ENCODE results near the gene SEMA3C.
"Not testable (repeated sequence)": the region's sequence is repeated elsewhere in the genome, so short reads cannot be mapped to it uniquely, and the experiment has no call there.

SEMA3C gene

GRCh38 chr7:80918909-80919721 lies at the start of gene SEMA3C:
TSS of gene SEMA3C (minus strand) at chr7:80919051. CDS start at chr7:80916781, 2,270 bp downstream.
- DNase-seq, result peak; percentile 3

- no peak for DNase-seq
Observed at GRCh38 chr7:80968606-80969005, 49.8 kb upstream of the SEMA3C start.

DNA sequence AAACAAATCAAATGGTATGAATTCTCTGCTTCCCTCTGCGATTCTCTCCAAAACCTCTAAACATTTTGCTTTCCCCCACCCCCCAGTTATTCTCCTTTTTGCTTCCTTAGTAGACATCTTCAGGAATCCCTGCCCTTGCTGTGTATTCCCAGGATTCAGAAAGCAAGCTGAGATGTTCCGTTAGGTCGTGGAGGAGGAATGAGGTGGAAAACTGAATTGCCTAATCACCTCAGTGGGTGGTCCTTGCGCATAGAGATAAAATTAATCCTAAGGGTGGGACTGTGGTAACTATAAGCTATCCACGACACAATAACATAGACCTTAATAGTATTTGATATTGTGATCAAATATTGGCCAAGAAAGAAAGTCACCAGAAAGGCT lies 49.1 kb upstream of the SEMA3C start:
- no peak for DNase-seq

- DNase-seq, result no peak
Observed at GRCh38 chr7:80967071-80967916, 48.4 kb upstream of the SEMA3C start.

GRCh38 chr7:80960244-80960795 lies 41.5 kb upstream of the SEMA3C start:
- DNase-seq, result no peak

DNA sequence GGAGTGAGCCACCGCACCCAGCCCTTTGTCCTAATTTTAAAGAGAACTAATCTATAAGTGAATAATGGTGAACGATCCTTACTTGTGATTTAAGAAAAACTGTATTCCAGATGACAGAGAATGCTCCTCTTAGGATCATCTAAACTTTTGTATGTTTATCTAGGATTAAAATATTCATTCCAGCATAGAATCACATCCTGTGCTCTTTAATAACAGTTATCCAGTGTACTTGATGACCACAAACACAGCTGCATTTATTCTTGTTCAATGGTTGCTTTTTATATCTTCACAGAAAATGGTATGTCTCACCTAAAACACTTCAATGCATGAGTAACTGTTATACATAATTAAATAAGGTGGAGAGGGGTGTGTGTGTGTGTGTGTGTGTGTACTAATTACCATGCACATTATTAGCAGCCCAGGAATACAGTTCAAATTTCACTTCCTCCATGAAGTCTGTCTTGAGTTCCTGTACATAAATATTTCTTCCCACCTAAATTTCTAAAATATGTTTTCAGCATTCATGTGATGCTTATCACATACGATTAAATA lies 38.5 kb upstream of the SEMA3C start:
- DNase-seq, result no peak

- DNase-seq, result no peak
Observed at GRCh38 chr7:80954191-80954590, 35.3 kb upstream of the SEMA3C start.

DNA sequence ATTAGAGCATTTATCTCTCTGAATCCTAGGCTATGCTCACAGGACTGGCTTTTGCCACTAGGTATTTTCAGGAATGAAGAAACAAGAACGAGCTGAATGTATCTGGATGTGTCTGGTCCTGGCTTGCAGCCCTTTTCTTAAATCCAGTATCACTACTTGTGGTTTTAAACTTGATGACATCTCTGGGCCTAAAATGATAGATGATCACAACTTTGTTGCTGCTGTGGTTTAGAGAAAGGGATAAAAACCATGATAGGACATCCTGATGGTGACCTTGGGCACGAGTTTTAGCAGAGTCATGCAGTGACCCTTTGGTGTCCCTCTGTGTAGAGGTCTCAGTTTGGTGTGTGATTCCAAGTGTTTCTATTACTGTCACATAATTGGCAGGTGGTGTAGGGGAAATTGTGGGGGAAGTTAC lies 31.7 kb upstream of the SEMA3C start:
- no peak for DNase-seq

DNA sequence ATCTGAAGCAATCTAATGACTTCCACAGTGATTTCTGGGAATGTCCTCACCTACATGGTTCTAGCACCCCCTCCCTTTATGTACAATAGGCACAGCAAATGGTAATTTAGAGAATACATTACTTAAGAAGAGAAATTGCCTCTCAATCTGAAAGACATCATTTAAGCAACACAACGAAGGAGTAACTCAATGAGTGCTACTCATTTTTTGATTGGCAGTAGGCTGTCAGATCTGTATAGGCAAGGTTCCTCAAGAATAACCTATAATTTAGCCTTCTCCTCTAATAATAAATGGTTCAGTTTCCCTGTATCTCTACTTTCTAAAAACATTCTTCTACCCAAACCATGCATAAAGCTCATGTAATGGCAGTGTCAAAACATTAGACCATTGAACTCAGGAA lies 30.6 kb upstream of the SEMA3C start:
- no peak for DNase-seq

- DNase-seq, result no peak
Observed at GRCh38 chr7:80946858-80947257, 28.0 kb upstream of the SEMA3C start.

- no peak for DNase-seq
Observed at GRCh38 chr7:80945976-80946375, 27.1 kb upstream of the SEMA3C start.

- no peak for DNase-seq
Observed at GRCh38 chr7:80943342-80943741, 24.5 kb upstream of the SEMA3C start.

DNA sequence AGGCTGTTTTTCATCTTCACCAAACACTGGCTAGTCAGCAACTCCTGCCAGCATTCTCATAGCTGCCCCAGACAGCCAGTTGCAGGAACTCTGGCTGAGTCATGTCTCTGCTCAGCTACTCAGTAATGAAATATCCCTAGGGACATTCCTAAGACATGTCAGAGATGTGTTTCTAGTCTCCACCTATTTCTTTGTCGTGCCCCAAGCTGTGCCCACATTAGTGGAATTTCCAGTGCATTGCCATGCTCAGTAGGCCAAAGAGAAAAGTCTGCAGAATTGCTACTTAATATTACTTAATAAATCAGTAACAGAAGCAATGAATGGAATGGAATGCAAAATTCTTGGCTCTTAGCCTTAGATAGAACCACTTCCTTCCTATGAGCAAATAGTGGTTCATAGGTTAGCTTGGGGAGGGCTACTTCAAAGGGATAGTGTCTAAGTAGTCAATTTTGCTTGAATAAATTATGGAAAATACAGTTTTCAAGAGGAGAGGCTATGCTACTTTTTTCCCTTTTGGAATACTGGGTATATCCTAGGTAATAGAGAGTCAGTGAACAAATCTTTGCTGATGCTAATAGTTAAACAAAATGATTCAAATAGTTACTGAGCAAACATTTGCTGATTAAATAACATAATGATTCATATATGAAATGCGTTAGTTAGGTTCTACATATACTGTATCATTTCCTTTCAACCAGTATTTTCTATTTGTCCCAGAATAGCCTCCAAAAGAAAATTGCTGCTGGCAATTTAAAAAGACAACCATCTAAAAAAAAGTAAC lies 23.6 kb upstream of the SEMA3C start:
- no peak for DNase-seq

GRCh38 chr7:80941208-80941758 lies 22.4 kb upstream of the SEMA3C start:
- no peak for DNase-seq

- DNase-seq, result no peak
Observed at GRCh38 chr7:80940539-80941207, 21.8 kb upstream of the SEMA3C start.

GRCh38 chr7:80937336-80937735 lies 18.5 kb upstream of the SEMA3C start:
- DNase-seq, result no peak

DNA sequence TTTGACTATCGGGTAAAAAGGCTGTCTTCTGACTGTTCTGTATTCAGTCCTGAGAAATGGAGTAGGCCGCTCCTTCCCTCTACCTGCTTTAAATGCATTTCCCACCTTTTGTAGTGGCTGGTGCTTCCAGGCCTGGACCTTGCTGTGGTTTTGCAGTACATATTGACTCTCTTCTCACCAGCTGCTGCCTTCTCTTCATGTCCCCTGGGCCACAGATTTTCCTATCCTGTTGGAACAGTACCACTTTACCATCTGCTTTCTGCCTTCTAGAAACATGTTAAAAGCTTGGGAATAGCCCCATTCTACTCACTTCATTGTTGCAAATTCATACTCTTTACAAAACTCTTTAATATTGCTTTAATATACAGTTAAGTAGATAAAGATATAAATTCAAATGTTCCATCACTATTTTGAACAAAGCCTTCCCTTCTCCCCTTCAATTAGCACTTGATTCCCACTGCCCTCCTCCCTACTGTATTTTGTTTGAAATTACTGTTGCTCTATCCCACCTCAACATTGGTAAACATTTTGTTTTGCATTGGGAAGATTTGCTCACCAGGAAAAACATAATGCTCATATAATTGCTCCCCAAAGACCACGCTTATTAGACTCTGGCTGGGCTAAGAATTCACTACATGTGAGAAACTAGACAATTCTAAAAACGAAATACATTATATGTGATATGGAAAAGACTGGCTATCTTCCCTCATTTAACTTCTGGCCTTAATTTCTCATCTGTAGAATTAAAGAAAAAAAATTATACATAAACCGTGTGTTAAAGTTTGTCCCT lies 17.3 kb upstream of the SEMA3C start:
- DNase-seq, result no peak

DNA sequence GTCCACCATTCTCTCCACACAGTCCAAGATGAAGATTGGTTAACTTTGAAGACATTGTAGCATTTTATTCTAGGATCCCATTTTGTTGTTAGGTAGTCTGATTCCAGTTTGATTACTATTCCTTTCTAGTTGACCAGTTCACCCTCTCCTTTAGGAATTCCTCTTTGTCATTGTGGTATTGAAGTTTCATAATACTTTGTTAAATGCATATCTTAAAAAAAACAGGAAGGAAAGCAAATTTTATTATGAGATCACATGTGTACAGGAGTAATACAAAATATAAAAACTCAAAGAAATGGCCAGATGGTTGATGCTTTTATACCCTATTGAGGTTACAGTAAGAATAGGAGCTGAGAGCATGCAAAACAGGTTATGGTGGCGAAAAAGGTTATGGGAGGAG lies 15.5 kb upstream of the SEMA3C start:
- no peak for DNase-seq

- no peak for DNase-seq
Observed at GRCh38 chr7:80932536-80932935, 13.7 kb upstream of the SEMA3C start.

- no peak for DNase-seq
Observed at GRCh38 chr7:80929619-80930018, 10.8 kb upstream of the SEMA3C start.

DNA sequence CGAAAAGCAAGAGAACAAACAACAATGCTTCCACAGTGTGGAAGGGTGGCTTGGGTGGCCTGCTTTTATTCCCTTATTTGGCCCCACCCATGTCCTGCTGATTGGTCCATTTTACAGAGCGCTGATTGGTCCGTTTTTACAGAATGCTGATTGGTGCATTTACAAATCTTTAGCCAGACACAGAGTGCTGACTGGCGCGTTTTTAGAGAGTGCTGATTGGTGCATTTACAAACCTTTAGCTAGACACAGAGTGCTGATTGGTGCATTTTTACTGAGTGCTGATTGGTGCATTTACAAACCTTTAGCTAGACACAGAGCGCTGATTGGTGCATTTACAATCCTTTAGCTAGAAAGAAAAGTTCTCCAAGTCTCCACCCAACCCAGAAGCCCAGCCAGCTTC lies 8.1 kb upstream of the SEMA3C start:
- DNase-seq, result not testable (repeated sequence)

Measured in stimulated activated CD4-positive, alpha-beta T cell treated with anti-CD3 and anti-CD28 coated beads, Interleukin-12 subunit alpha, Interleukin-12 subunit beta, amount 100 ng/mL, for 4 hours (primary cell).